DMS79 treated with DMSO at 0.1 percent for 48 hours (cell line): ENCODE measurements around the gene FGFR4.

ENCODE experiments used
- DNase-seq: peaks from one replicate; lab custom pipeline; 2025; lab: John Stamatoyannopoulos, UW

Gene FGFR4

GRCh38 chr5:177085985-177086653 lies 596 bp upstream of the FGFR4 start:
- no peak for DNase-seq

DNA sequence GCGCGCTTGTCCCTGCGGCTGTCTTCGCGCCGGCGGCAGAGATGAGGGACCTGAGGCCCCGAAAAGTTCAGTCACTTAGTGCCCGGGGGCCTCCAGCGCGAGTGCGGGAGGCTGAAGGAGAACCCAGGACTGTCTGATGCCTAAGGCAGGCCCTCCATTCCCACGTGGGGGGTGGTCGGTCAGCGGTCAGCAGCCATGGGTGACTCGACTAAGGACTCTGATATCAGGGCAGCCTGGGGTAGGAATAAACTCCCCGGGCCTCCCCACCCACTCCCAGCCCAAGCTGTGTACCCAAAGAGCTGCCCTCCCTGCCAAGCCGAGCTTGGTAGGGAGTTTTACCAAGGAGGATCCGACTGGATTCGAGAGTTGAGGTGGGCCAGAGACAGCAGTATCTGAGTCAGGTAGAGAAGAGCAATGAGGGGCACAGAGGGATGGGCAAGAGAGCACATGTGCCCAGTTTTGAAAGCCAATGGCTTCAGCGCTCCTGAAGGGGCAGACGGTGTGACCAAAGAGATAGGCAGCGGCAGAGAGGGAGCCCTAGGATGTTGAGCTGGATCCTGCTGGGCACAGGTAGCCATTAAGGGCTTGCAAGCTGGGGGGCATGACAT lies 787 bp downstream of the FGFR4 start:
- no peak for DNase-seq

GRCh38 chr5:177089127-177089526 lies 2.4 kb downstream of the FGFR4 start:
- DNase-seq, result no peak

GRCh38 chr5:177089825-177090641 lies 3.3 kb downstream of the FGFR4 start:
- no peak for DNase-seq

DNA sequence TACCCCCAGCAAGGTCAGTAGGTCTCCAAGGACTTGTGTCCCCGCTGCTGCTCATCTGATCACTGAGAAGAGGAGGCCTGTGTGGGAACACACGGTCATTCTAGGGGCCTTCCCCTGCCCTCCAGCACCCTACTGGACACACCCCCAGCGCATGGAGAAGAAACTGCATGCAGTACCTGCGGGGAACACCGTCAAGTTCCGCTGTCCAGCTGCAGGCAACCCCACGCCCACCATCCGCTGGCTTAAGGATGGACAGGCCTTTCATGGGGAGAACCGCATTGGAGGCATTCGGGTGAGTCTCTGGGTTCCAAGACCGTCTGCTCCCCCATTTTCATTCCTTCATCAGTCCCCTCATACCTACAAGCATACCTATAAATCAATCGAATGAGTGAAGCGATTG lies 4.1 kb downstream of the FGFR4 start:
- DNase-seq, result no peak

DNA sequence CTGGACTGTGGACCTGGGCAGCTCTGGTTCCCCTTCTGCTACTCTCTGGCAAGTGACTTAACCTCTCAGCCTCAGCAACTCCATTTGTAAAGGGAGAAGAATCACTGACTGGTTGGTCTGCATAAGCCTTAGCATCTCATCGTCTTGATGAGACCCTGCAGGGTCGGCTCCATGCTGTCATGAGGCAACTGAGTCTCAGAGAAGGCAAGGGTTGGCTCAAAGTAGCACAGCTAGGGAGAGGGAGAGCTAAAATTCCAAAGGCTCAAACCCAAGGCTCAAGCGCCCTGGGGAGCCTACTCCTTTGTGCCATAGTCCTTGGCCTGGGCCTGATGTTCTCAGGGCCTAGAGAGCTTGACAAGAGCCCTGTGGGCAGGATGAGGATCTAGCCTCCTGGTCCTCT lies 4.5 kb downstream of the FGFR4 start:
- no peak for DNase-seq

GRCh38 chr5:177092178-177093081 lies 5.7 kb downstream of the FGFR4 start:
- DNase-seq, result no peak

GRCh38 chr5:177093082-177093712 lies 6.5 kb downstream of the FGFR4 start:
- DNase-seq, result no peak

- no peak for DNase-seq
Measured at GRCh38 chr5:177093803-177094202, 7.1 kb downstream of the FGFR4 start.

- no peak for DNase-seq
Measured at GRCh38 chr5:177094224-177095087, 7.7 kb downstream of the FGFR4 start.

DNA sequence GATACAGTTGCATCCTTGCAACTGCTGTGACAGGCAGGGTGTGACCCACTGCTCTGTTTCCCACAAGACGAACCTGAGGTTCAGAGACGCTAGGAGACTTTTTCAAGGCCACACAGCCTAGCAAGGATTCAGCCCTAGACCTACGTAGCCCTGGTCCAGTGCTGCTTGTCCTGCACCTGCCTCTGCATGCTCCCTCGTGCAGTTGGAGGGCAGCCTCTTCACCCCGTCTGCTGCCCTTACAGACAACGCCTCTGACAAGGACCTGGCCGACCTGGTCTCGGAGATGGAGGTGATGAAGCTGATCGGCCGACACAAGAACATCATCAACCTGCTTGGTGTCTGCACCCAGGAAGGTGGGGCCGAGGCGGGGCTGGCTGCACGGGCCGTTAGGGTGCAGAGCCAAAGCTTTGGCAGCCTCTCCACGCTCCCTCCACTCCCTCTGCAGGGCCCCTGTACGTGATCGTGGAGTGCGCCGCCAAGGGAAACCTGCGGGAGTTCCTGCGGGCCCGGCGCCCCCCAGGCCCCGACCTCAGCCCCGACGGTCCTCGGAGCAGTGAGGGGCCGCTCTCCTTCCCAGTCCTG lies 8.5 kb downstream of the FGFR4 start:
- DNase-seq, result no peak

DNA sequence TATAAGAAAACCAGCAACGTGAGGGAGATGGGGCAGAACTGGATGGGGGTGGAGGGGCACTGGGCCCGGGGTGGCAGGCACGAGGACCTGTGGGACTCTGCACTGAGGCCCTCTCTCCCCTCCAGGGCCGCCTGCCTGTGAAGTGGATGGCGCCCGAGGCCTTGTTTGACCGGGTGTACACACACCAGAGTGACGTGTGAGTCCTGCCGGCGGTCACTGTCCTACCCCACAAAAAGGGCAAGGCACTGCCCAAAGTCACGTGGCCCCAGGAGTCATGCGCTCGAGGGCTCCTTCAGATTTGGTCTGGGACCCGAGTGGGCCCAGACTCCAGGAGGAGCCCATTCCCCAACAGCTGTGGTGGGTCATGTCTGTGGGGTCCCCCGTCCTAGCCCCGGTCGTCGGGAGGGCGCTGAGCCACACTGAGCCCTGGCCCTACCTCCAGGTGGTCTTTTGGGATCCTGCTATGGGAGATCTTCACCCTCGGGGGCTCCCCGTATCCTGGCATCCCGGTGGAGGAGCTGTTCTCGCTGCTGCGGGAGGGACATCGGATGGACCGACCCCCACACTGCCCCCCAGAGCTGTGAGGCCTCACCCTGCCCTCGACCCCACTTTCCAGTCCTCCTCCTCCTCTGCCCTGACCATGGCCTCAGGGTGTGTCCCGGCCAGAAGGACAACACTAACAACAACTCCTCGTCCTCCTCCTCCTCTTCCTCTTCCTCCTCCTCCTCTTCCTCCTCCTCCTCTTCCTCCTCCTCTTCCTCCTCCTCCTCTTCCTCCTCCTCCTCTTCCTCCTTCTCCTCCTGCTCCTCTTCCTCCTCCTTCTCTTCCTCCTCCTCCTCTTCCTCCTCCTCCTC lies 9.7 kb downstream of the FGFR4 start:
- DNase-seq, result no peak

DNA sequence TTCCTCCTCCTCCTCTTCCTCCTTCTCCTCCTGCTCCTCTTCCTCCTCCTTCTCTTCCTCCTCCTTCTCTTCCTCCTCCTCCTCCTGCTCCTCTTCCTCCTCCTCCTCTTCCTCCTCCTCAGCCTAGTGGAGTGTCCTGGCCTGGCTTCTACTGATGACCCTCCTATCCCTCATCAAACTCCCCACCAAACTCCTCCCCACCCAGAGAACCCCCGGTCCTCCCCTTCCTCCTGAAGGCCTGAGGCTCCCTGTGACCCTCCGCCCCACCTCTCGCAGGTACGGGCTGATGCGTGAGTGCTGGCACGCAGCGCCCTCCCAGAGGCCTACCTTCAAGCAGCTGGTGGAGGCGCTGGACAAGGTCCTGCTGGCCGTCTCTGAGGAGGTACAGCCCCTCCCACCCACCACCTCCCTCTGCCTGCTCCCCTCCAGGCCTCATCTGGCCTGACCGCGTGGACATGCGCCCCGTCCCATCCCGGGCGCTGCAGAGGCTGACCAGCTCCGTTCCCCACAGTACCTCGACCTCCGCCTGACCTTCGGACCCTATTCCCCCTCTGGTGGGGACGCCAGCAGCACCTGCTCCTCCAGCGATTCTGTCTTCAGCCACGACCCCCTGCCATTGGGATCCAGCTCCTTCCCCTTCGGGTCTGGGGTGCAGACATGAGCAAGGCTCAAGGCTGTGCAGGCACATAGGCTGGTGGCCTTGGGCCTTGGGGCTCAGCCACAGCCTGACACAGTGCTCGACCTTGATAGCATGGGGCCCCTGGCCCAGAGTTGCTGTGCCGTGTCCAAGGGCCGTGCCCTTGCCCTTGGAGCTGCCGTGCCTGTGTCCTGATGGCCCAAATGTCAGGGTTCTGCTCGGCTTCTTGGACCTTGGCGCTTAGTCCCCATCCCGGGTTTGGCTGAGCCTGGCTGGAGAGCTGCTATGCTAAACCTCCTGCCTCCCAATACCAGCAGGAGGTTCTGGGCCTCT lies 10.6 kb downstream of the FGFR4 start:
- DNase-seq, result no peak

- no peak for DNase-seq
Measured at GRCh38 chr5:177098120-177098469, 11.4 kb downstream of the FGFR4 start.

DNA sequence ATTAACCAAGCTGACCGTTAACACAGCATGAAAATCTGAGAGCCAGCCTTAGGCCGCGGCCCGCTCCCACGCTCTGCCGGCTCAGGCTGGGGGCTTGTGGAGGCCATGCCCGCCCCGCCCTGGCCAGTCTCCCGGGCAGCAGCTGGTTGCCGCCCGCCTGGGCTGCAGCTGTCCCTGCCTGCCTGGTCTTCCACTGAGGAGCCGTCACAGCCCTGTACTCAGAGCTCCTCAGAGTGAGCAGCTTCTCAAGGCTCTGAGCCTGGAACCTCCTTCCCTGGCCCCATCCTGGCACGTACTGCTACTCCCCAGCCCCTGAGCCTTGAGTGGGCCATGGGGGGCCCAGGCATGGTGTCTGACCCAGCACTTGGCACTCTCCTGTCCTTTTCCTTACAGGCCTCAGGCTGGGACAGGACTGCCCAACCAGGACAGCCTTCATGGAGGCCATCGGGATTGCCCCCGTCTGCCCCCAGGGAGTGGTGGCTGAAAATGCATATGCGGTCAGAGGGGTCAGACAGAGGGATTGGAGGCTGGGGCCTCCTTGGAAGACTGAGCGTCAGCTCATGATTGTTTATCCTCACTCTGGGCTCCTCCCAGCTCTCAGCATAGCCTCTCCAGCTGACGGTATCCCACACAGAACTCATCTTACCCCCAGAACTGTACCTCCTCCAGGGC lies 11.9 kb downstream of the FGFR4 start:
- DNase-seq, result no peak

- DNase-seq, result no peak
Measured at GRCh38 chr5:177099422-177100093, 12.8 kb downstream of the FGFR4 start.

DNA sequence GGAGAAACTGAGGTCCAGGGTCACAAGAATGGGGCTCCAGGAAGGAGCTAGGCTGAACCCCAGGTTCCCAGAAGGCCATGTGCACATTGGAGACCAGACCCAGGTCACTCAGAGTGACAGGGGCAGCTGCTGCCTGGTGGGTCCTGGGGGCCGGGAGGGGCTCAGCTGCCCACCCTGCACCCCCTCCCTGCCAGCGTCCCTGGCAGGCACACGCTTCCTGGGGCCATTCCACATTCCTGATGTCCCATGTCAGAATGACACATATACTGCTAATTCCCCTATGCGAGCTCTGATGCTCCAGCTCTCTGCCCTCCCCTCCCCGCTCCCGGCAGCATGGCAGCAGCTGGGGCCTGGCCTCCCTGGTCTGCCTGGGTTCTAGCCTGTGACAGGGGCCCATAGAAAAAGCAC lies 14.0 kb downstream of the FGFR4 start:
- no peak for DNase-seq
